ENCODE data around the gene GNB1.

- TF ChIP-seq POLR2A (IDR thresholded peaks at IDR 0.05) (no peak), CTCF (IDR thresholded peaks at IDR 0.05) (no peak)
Observed at GRCh38 chr1:1911350-1912041, 20.6 kb upstream of the GNB1 start.

All from adrenal gland (tissue), 5 donors.